Measurements from ENCODE around the gene HHAT. TPM values are rescaled to one million over a fixed set of nuclear protein-coding genes. Genes with fewer than 3 reads are reported as not detected.

Gene HHAT
- total RNA-seq, 1 donor from 2014 or later = 5.3 TPM

- ATAC-seq = no peak
- no peak for TF ChIP-seq CTCF (IDR thresholded peaks at IDR 0.05)
- intact Hi-C loops (cut with DNase I) = no loop called here
- no peak for DNase-seq
- H3K27me3 ChIP-seq (ENCODE audit: low read depth) = no peaks in the 10 kb centered on the region
- no peak overlapping the region for H3K27ac ChIP-seq
- H3K4me3 ChIP-seq = no peak overlapping the region
- no peaks in the 10 kb centered on the region for H3K9me3 ChIP-seq
- H3K36me3 ChIP-seq = no peaks in the 10 kb centered on the region
- H3K4me1 ChIP-seq = no peaks in the 10 kb centered on the region
These were observed 371.4 kb downstream of the HHAT start for GRCh38 chr1:210700083-210700482.

GRCh38 chr1:210700511-210700910 lies 371.8 kb downstream of the HHAT start:
- DNase-seq (no peak), ATAC-seq (no peak)
- no peaks in the 10 kb centered on the region for H3K27me3 ChIP-seq (ENCODE audit: low read depth)
- no peak for TF ChIP-seq CTCF (IDR thresholded peaks at IDR 0.05)
- no peaks in the 10 kb centered on the region for H3K4me1 ChIP-seq
- H3K9me3 ChIP-seq = no peaks in the 10 kb centered on the region
- H3K4me3 ChIP-seq = no peak overlapping the region
- no peaks in the 10 kb centered on the region for H3K36me3 ChIP-seq
- intact Hi-C loops (cut with DNase I) = no loop called here
- H3K27ac ChIP-seq = no peak overlapping the region

GRCh38 chr1:210702506-210702905 lies 373.8 kb downstream of the HHAT start:
- intact Hi-C loops (cut with DNase I) = no loop called here
- no peak for DNase-seq
- H3K36me3 ChIP-seq = no peaks in the 10 kb centered on the region
- H3K4me3 ChIP-seq = no peak overlapping the region
- H3K27me3 ChIP-seq (ENCODE audit: low read depth) = no peaks in the 10 kb centered on the region
- no peak overlapping the region for H3K27ac ChIP-seq
- no peak for ATAC-seq
- H3K4me1 ChIP-seq = no peaks in the 10 kb centered on the region
- no peaks in the 10 kb centered on the region for H3K9me3 ChIP-seq
- no peak for TF ChIP-seq CTCF (IDR thresholded peaks at IDR 0.05)

- H3K9me3 ChIP-seq = no peaks in the 10 kb centered on the region
- DNase-seq (no peak), ATAC-seq (no peak)
- H3K27ac ChIP-seq = no peak overlapping the region
- TF ChIP-seq CTCF (IDR thresholded peaks at IDR 0.05) = no peak
- no peaks in the 10 kb centered on the region for H3K36me3 ChIP-seq
- H3K27me3 ChIP-seq (ENCODE audit: low read depth) = no peaks in the 10 kb centered on the region
- no peak overlapping the region for H3K4me3 ChIP-seq
- intact Hi-C loops (cut with DNase I) = no loop called here
- H3K4me1 ChIP-seq = no peaks in the 10 kb centered on the region
These were observed 374.9 kb downstream of the HHAT start for GRCh38 chr1:210703593-210703992.

GRCh38 chr1:210705086-210705485 lies 376.4 kb downstream of the HHAT start:
- ATAC-seq = no peak

More at GRCh38 chr1:210705086-210705485, 376.4 kb downstream of the HHAT start:
- no peaks in the 10 kb centered on the region for H3K27me3 ChIP-seq (ENCODE audit: low read depth)
- no peak overlapping the region for H3K27ac ChIP-seq
- no peak for TF ChIP-seq CTCF (IDR thresholded peaks at IDR 0.05)
- intact Hi-C loops (cut with DNase I) = no loop called here
- H3K4me1 ChIP-seq = no peaks in the 10 kb centered on the region
- H3K36me3 ChIP-seq = no peaks in the 10 kb centered on the region
- H3K4me3 ChIP-seq = no peak overlapping the region
- H3K9me3 ChIP-seq = no peaks in the 10 kb centered on the region
- no peak for DNase-seq

Data from lower lobe of right lung (tissue), 2 donors.